ENCODE results near the gene NPAS3.
"Not testable (repeated sequence)": the region's sequence is repeated elsewhere in the genome, so short reads cannot be mapped to it uniquely, and the experiment has no call there.

NPAS3 gene

DNA sequence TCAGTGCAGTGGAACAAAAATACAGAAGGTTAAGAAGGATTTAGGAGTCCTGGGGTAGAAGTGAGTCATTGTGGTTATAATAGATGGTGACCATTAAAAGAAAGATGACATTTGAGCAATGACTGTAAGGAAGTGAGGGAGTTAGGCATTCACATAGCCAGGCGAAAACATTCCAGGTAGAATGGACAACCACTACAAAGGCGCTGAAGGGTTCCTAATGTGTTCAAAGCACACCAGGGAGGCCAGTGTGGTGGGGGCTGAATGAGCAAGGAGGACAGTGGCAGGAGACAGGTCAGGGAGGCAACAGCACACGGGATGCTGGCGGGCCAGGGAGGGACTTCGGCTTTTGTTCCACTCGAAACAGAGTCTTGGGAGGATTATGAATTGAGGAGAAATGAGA is 129.9 kb downstream of the NPAS3 start:
- no peak for DNase-seq (ENCODE audit: low read depth)
- TF ChIP-seq, protein P1, sequence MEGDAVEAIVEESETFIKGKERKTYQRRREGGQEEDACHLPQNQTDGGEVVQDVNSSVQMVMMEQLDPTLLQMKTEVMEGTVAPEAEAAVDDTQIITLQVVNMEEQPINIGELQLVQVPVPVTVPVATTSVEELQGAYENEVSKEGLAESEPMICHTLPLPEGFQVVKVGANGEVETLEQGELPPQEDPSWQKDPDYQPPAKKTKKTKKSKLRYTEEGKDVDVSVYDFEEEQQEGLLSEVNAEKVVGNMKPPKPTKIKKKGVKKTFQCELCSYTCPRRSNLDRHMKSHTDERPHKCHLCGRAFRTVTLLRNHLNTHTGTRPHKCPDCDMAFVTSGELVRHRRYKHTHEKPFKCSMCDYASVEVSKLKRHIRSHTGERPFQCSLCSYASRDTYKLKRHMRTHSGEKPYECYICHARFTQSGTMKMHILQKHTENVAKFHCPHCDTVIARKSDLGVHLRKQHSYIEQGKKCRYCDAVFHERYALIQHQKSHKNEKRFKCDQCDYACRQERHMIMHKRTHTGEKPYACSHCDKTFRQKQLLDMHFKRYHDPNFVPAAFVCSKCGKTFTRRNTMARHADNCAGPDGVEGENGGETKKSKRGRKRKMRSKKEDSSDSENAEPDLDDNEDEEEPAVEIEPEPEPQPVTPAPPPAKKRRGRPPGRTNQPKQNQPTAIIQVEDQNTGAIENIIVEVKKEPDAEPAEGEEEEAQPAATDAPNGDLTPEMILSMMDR (conservative IDR thresholded peaks at IDR 0.05; ENCODE audit: low read length), result no peak
- no peak overlapping the region for H3K4me3 ChIP-seq (ENCODE audit: low read length)

DNA sequence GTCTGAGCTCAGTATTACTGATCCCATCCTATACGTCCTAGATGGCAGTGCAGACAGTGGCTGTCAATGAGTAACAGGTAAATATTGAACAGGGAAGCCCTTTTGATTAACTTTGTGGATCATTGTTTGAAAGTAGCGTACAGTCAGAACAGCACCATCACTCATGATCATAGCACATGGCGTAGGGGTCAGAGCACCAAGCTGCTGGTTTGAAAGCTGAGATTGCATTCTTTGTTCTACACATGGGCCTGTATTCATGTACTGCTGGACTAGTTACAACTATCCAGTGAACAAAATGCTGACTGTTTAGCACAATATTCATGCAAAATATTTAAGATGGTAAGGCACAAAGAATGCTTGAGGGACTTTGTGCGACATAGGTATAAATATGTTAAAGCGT is 131.8 kb downstream of the NPAS3 start:
- TF ChIP-seq, protein P1 (conservative IDR thresholded peaks at IDR 0.05; ENCODE audit: low read length), result no peak
- DNase-seq (ENCODE audit: low read depth), result no peak

GRCh38 chr14:33073023-33073422 is 134.3 kb downstream of the NPAS3 start:
- no peak overlapping the region for H3K4me3 ChIP-seq (ENCODE audit: low read length)
- TF ChIP-seq, protein P1 (conservative IDR thresholded peaks at IDR 0.05; ENCODE audit: low read length), result no peak
- DNase-seq (ENCODE audit: low read depth), result no peak

More for the DNA sequence above, 131.8 kb downstream of the NPAS3 start:
- H3K4me3 ChIP-seq (ENCODE audit: low read length), result no peak overlapping the region

DNA sequence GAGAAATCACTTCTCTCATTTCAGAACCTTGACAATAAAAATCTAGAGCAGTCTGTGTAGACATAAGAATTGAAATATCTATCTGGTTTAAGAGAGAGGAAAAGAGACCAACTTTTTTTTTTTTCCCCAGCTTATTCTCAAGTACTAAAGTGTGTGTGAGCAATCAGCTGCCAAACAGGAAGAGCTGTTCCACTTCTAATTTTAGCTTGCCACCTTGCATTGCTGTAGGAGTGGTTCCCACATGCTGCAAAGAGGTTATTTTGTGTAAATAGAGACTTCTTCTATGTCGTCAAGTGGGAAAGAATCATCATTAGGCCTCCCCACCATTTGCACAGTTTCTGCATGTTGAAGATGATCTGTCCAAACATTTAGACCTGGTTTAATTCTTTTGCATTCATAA is 142.6 kb downstream of the NPAS3 start:
- DNase-seq (ENCODE audit: low read depth), result no peak
- no peak overlapping the region for H3K4me3 ChIP-seq (ENCODE audit: low read length)
- TF ChIP-seq, protein P1 (conservative IDR thresholded peaks at IDR 0.05; ENCODE audit: low read length), result no peak

DNA sequence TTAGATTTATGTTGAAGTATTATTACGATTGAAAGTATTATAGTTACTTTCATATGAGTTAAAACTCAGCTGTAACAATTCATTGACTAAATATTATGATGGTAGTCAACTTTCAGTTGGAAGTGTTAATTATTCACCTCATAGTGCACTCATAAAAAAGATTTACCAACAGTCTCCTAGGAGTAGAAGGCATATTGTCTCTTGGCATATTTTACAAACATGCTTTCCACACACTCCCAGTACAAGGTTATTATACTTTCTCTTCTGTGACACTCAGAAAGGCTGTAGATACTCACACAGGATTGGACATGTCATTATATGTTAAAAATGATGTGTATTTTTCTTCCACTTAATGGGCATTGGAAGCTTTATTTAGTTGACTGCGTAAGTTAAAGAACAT is 147.1 kb downstream of the NPAS3 start:
- DNase-seq (ENCODE audit: low read depth), result no peak
- no peak overlapping the region for H3K4me3 ChIP-seq (ENCODE audit: low read length)
- TF ChIP-seq, protein P1 (conservative IDR thresholded peaks at IDR 0.05; ENCODE audit: low read length), result no peak

DNA sequence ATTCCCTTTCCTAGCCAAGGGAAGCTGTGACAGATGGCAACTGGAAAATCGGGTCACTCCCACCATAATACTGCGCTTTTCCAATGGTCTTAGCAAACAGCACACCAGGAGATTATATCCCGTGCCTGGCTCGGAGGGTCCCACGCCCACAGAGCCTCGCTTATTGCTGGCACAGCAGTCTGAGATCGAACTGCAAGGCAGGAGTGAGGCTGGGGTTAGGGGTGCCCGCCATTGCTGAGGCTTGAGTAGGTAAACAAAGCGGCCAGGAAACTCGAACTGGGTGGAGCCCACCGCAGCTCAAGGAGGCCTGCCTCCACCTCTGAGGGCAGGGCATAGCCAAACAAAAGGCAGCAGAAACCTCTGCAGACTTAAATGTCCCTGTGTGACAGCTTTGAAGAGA is 149.6 kb downstream of the NPAS3 start:
- H3K4me3 ChIP-seq (ENCODE audit: low read length); DNase-seq (ENCODE audit: low read depth): not testable (repeated sequence)

DNA sequence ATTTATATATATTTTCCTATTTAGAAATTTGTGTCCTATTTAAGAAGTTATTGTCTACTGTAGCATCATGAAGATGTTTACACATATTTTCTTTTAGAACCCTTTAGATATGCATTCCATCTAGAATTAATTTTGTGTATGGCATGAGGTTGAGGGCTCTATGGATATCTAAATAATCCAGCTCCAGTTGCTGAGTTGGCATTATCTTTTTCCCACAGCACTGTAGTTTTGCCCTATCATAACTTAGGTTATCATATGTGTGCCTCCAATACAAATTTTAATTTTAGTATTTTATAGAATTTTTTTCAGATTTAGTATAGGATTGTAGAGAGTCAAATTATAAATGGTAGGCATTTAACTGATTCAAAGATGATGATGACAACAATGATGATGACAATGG is 159.3 kb downstream of the NPAS3 start:
- TF ChIP-seq, protein P1 (conservative IDR thresholded peaks at IDR 0.05; ENCODE audit: low read length), result no peak
- no peak overlapping the region for H3K4me3 ChIP-seq (ENCODE audit: low read length)
- no peak for DNase-seq (ENCODE audit: low read depth)

DNA sequence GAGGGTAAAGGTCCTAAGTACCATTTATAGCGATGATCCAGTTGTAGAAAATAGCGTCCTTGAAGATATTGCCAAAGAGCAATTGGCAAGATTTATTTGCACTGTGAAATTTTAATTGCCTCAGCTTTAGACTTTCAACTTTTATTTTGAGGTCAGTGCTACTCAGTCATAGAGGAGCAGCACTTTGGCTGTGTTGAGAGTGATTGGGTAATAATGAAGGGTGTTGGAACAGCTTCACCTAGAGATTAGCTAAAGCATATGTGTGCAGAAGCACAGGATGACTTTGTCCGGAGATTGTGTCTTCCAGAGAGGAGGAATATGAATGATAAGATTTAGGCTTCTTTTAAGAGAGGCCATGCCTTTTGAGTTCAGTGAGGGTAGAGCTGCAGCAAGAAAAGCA is 164.8 kb downstream of the NPAS3 start:
- TF ChIP-seq, protein P1 (conservative IDR thresholded peaks at IDR 0.05; ENCODE audit: low read length), result no peak
- no peak for DNase-seq (ENCODE audit: low read depth)
- H3K4me3 ChIP-seq (ENCODE audit: low read length), result no peak overlapping the region
